SK-N-SH (cell line): Measurements from ENCODE around the gene TUFT1. TPM values are rescaled to one million over a fixed set of nuclear protein-coding genes. Genes with fewer than 3 reads are reported as not detected.

Experiments
- CTCF ChIA-PET: fragments of 300-600, 350-600 bp; formaldehyde crosslinking; extraction: SDS; loops from one replicate; lab custom pipeline; 2021; lab: Yijun Ruan, JAX
- POLR2A ChIA-PET: fragments of 350-600 bp; sonication (Branson Sonifier 250); formaldehyde crosslinking; extraction: SDS; loops from one replicate; lab custom pipeline; 2020; ENCODE audit warnings: antibody characterized with exemption, inconsistent platforms; lab: Yijun Ruan, JAX
- DNase-seq: peaks from one replicate; pipeline ENCODE4 v3.0.0; 2012
- H2AFZ ChIP-seq: fragments of 200-600 bp; sonication (generic); 2 replicates; pipeline ENCODE4 v1.8.1; 2016; ENCODE audit warnings: antibody characterized with exemption, mild to moderate bottlenecking, low read depth
- H3F3A ChIP-seq: fragments of 200-600 bp; sonication (generic); replicated peaks from 2 replicates; pipeline ENCODE3; 2016; ENCODE audit warnings: antibody characterized with exemption, mild to moderate bottlenecking; ENCODE audit not compliant: insufficient read depth
- H3K27ac ChIP-seq, 2 experiments: fragments of 200-500 bp in 1 of 2; fragments of 200-600 bp in 1 of 2; sonication (Bioruptor generic) in 1 of 2; sonication (generic), shearing (Covaris generic) in 1 of 2; 2 replicates each; pipeline versions ENCODE4 v1.5.1 to v1.6.1; 2014 to 2016; ENCODE audit warnings: low read depth in 2 of 2, inconsistent platforms in 1 of 2, low read length in 1 of 2, mild to moderate bottlenecking in 1 of 2, mixed read lengths in 1 of 2
- H3K27me3 ChIP-seq: fragments of 200-600 bp; sonication (generic), shearing (Covaris generic); 2 replicates; pipeline ENCODE4 v1.6.1; 2016; ENCODE audit warnings: mixed run types; ENCODE audit not compliant: insufficient read depth
- H3K36me3 ChIP-seq, 2 experiments: fragments of 200-500 bp in 1 of 2; fragments of 200-600 bp in 1 of 2; sonication (Bioruptor generic) in 1 of 2; sonication (generic) in 1 of 2; replicated peaks in 1 of 2; 2 replicates each; pipeline versions ENCODE3 to v1.5.1; 2014 to 2016; ENCODE audit warnings: low read length in 1 of 2, mild to moderate bottlenecking in 1 of 2; ENCODE audit not compliant: insufficient read depth in 2 of 2, control insufficient read depth in 1 of 2
- H3K4me1 ChIP-seq, 2 experiments: fragments of 200-500 bp in 1 of 2; fragments of 200-600 bp in 1 of 2; sonication (Bioruptor generic) in 1 of 2; sonication (generic), shearing (Covaris generic) in 1 of 2; 2 replicates each; pipeline versions ENCODE4 v1.5.1 to v1.6.1; 2014 to 2016; ENCODE audit warnings: low read depth in 1 of 2, low read length in 1 of 2, mixed run types in 1 of 2; ENCODE audit not compliant: insufficient read depth in 2 of 2, control insufficient read depth in 1 of 2
- H3K4me2 ChIP-seq: fragments of 200-600 bp; sonication (generic), shearing (Covaris generic); 2 replicates; pipeline ENCODE4 v1.6.1; 2017; ENCODE audit warnings: mixed run types
- H3K4me3 ChIP-seq, 2 experiments: fragments of 200-500 bp in 1 of 2; fragments of 200-600 bp in 1 of 2; sonication (Bioruptor generic) in 1 of 2; sonication (generic), shearing (Covaris generic) in 1 of 2; 2 replicates each; pipeline versions ENCODE4 v1.5.1 to v1.8.1; 2014 to 2016; ENCODE audit warnings: low read depth in 2 of 2, inconsistent platforms in 1 of 2, low read length in 1 of 2, mild to moderate bottlenecking in 1 of 2, mixed read lengths in 1 of 2, moderate library complexity in 1 of 2
- H3K79me2 ChIP-seq: fragments of 200-600 bp; sonication (generic); 2 replicates; pipeline ENCODE4 v1.8.1; 2017; ENCODE audit warnings: mild to moderate bottlenecking; ENCODE audit not compliant: insufficient read depth
- H3K9ac ChIP-seq: fragments of 200-600 bp; sonication (generic); 2 replicates; pipeline ENCODE4 v1.6.1; 2017; ENCODE audit warnings: mixed run types
- H3K9me2 ChIP-seq: fragments of 200-600 bp; sonication (generic); 2 replicates; pipeline ENCODE4 v1.6.1; 2017; ENCODE audit warnings: mixed run types
- H3K9me3 ChIP-seq: fragments of 200-600 bp; sonication (generic); 2 replicates; pipeline ENCODE4 v1.6.1; 2017; ENCODE audit warnings: mixed run types, mild to moderate bottlenecking, moderate library complexity
- H4K20me1 ChIP-seq: fragments of 200-600 bp; sonication (generic); 2 replicates; pipeline ENCODE4 v1.6.1; 2017; ENCODE audit warnings: mild to moderate bottlenecking, mixed run types; ENCODE audit not compliant: insufficient read depth
- CHD2 ChIP-seq: fragments of 150-350 bp; IDR thresholded peaks from 2 replicates; pipeline ENCODE4 v1.6.1; 2018; ENCODE audit warnings: low read length; ENCODE audit not compliant: partially characterized antibody
- CTCF ChIP-seq: fragments of 200-600 bp; sonication (generic); IDR thresholded peaks from 2 replicates; pipeline ENCODE4 v1.6.1; 2017; ENCODE audit warnings: antibody characterized with exemption, mild to moderate bottlenecking, moderate library complexity
- FOSL2 ChIP-seq: IDR thresholded peaks from 2 replicates; pipeline ENCODE4 v1.4.0; 2012; ENCODE audit warnings: low read depth, mild to moderate bottlenecking, moderate library complexity, borderline replicate concordance
- JUND ChIP-seq: IDR thresholded peaks from 2 replicates; pipeline ENCODE4 v1.4.0; 2012
- MAX ChIP-seq: IDR thresholded peaks from 2 replicates; pipeline ENCODE4 v1.4.0; 2012; ENCODE audit warnings: low read depth
- NFIC ChIP-seq: IDR thresholded peaks from 2 replicates; pipeline ENCODE4 v1.4.0; 2012; ENCODE audit warnings: borderline replicate concordance
- NRF1 ChIP-seq: IDR thresholded peaks from 2 replicates; pipeline ENCODE4 v1.6.1; 2012; ENCODE audit warnings: low read depth, mild to moderate bottlenecking, low read length
- RXRA ChIP-seq: IDR thresholded peaks from 2 replicates; pipeline ENCODE4 v1.4.0; 2012; ENCODE audit warnings: low read depth, mild to moderate bottlenecking, borderline replicate concordance
- TAF1 ChIP-seq: IDR thresholded peaks from 2 replicates; pipeline ENCODE4 v1.6.1; 2012; ENCODE audit warnings: low read depth, mild to moderate bottlenecking, low read length, moderate library complexity, borderline replicate concordance
- TCF12 ChIP-seq: IDR thresholded peaks from 2 replicates; pipeline ENCODE4 v1.4.0; 2012
- YY1 ChIP-seq: IDR thresholded peaks from 2 replicates; pipeline ENCODE4 v1.4.0; 2012; ENCODE audit warnings: low read depth, mild to moderate bottlenecking
- WGBS: methylation state at CpG from one replicate; pipeline ENCODE4 v1.1.6; 2017; ENCODE audit warnings: low lambda C conversion rate; 5-methylcytosine and 5-hydroxymethylcytosine counted together
- polyA plus RNA-seq, 3 experiments: library from polyadenylated mRNA; depleted of rRNA; stranded (reverse); fragments of >200 nt; gene quantifications; 2 replicates each; pipeline ENCODE4 v1.2.3, GENCODE V29; 2012
- TF ChIP-seq, protein P1 (sequence below): IDR thresholded peaks from 2 replicates; pipeline ENCODE4; 2012

The TUFT1 gene
- polyA plus RNA-seq, 1 of the 3 experiments (the other 2 are of a cell fraction), result 20.6 TPM

GRCh38 chr1:151537112-151537511 lies 3.0 kb upstream of the TUFT1 start (continued):
- TF ChIP-seq TAF1 (no peak; the same call in 1 of the 2 replicates), NFIC (peak; percentile 34; the same call in 1 of the 2 replicates), FOSL2 (peak; percentile 95), YY1 (no peak; the same call in 1 of the 2 replicates), RXRA (peak; percentile 13; the same call in 1 of the 2 replicates), CTCF (no peak), JUND (peak; percentile 90), CHD2 (no peak), NRF1 (no peak)

DNA sequence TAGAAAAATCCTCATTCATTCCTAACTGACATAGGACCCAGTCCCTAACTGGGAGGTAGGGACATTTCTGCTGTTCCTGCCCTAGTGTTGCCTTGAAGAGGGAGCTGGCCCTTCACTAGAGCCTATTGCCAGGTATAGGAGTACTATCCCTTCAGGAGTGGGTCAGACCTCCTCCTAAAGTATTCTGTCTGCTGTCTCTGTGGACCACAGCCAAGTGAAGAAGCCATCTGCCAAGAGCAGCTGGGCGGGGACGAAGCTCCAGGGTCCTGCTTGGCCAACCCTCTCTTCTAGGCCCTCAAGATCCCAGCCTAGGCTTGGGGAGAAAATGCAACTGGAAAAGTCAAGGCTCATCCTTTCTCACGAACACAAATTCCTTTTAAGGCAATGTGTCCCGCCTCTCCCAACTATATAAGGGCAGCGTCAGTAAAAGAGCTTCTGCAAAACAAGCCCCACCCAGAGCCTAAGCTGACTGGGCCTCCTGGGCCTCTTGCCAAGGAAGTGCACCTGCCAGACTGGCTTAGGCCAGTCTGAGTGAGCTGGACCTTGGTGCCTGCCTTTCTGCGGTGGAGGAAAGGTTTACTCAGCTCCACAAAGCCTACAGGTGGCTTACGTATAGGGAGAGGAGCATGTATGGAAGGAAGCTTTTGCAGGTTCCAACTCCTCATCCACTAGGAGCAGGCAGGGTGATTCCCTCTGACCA lies 638 bp upstream of the TUFT1 start:
- TF ChIP-seq CHD2, result no peak
- 0 out of 2 replicates have a peak, but pooled peaks have one; percentile 29 for TF ChIP-seq MAX
- TF ChIP-seq CTCF, result no peak
- peak; percentile 70; the same call in 1 of the 2 replicates for TF ChIP-seq TCF12
- TF ChIP-seq NFIC, result peak; percentile 76
- TF ChIP-seq, protein P1, sequence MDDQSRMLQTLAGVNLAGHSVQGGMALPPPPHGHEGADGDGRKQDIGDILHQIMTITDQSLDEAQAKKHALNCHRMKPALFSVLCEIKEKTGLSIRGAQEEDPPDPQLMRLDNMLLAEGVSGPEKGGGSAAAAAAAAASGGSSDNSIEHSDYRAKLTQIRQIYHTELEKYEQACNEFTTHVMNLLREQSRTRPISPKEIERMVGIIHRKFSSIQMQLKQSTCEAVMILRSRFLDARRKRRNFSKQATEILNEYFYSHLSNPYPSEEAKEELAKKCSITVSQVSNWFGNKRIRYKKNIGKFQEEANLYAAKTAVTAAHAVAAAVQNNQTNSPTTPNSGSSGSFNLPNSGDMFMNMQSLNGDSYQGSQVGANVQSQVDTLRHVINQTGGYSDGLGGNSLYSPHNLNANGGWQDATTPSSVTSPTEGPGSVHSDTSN, result peak; percentile 33; the same call in 1 of the 2 replicates

More for the DNA sequence above, 638 bp upstream of the TUFT1 start:
- DNase-seq, result no peak
- H3K79me2 ChIP-seq, result peaks cover 40% of the 10 kb centered on the region
- H3K4me1 ChIP-seq, result peaks cover 22 to 43% of the 10 kb centered on the region in 2 experiments; a peak in 3 of 4 replicates
- H3F3A ChIP-seq, result peaks cover 26% of the 10 kb centered on the region
- peak overlapping the region; percentile 87 for H3K4me2 ChIP-seq
- H3K9ac ChIP-seq, result no peak overlapping the region; the same call in 1 of the 2 replicates
- peak overlapping the region; percentile 43 to 69; a peak in 3 of 4 replicates for H3K27ac ChIP-seq
- ChIA-PET CTCF (interaction anchor here (0.7 to 2.0 kb wide), 7 partner anchors 9 to 195 kb away, joined by 3 to 7 read pairs (median 4); partner anchors contain the start of gene CELF3), POLR2A (interaction anchor here (0.5 to 1.9 kb wide), 9 partner anchors 10 to 271 kb away, joined by 3 to 10 read pairs (median 4); partner anchors contain the start of gene CGN)
- H3K9me2 ChIP-seq, result no peaks in the 10 kb centered on the region
- H2AFZ ChIP-seq, result peak overlapping the region; percentile 63
- WGBS, result 62% methylated on average over 7 of the region's 7 CpGs
- no peaks in the 10 kb centered on the region for H3K36me3 ChIP-seq
- H4K20me1 ChIP-seq, result 0 out of 2 replicates have a peak, but pooled peaks cover 6% of the 10 kb centered on the region
- H3K9me3 ChIP-seq, result no peaks in the 10 kb centered on the region
- H3K27me3 ChIP-seq, result no peaks in the 10 kb centered on the region
- H3K4me3 ChIP-seq, result peak overlapping the region; percentile 81 to 85; a peak in 3 of 4 replicates
